ENCODE measurements around the gene FIBP. TPM values are rescaled to one million over a fixed set of nuclear protein-coding genes. Genes with fewer than 3 reads are reported as not detected.
A peak's percentile ranks its signal among the peaks of the same experiment; 100 is the strongest.

The FIBP gene
- total RNA-seq, 1 donor from 2014 or later, result 144 TPM

DNA sequence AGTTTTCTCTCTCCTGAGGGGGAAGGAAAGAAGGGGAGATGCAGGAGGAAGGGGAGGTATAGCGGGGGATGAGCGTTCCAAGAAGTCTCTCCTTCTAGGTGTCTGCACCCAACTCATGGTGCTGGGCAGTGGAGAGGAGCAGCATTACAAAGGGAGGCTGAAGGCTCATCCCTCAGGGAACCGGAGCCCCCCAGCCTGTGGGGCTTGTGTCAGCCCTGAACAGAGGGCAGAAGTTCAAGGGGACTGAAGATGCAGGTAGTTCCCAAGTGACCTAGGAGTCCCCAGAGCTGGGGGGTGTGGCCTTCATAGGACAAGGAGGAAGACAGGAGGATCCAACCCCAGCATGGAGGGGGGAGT is 28.8 kb upstream of the FIBP start:
- DNase-seq (ENCODE audit: low read depth), result no peak
- H3K27me3 ChIP-seq (ENCODE audit: control insufficient read depth, insufficient read depth, low read length), result no peaks in the 10 kb centered on the region
- H3K4me3 ChIP-seq (ENCODE audit: low read depth, low read length), result no peak overlapping the region
- H3K36me3 ChIP-seq (ENCODE audit: control insufficient read depth, insufficient read depth, low read length), result no peaks in the 10 kb centered on the region
- TF ChIP-seq, protein P1, sequence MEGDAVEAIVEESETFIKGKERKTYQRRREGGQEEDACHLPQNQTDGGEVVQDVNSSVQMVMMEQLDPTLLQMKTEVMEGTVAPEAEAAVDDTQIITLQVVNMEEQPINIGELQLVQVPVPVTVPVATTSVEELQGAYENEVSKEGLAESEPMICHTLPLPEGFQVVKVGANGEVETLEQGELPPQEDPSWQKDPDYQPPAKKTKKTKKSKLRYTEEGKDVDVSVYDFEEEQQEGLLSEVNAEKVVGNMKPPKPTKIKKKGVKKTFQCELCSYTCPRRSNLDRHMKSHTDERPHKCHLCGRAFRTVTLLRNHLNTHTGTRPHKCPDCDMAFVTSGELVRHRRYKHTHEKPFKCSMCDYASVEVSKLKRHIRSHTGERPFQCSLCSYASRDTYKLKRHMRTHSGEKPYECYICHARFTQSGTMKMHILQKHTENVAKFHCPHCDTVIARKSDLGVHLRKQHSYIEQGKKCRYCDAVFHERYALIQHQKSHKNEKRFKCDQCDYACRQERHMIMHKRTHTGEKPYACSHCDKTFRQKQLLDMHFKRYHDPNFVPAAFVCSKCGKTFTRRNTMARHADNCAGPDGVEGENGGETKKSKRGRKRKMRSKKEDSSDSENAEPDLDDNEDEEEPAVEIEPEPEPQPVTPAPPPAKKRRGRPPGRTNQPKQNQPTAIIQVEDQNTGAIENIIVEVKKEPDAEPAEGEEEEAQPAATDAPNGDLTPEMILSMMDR (IDR thresholded peaks at IDR 0.05; ENCODE audit: insufficient read depth, low read length, poor library complexity, severe bottlenecking), result no peak

- no peak for DNase-seq (ENCODE audit: low read depth)
- Histone ChIP-seq H3K36me3 (ENCODE audit: control insufficient read depth, insufficient read depth, low read length) (no peaks in the 10 kb centered on the region), H3K27me3 (ENCODE audit: control insufficient read depth, insufficient read depth, low read length) (no peaks in the 10 kb centered on the region), H3K4me3 (ENCODE audit: low read depth, low read length) (no peak overlapping the region)
- TF ChIP-seq, protein P1 (IDR thresholded peaks at IDR 0.05; ENCODE audit: insufficient read depth, low read length, poor library complexity, severe bottlenecking), result no peak
These were observed 28.1 kb upstream of the FIBP start for GRCh38 chr11:65916391-65916790.

GRCh38 chr11:65915821-65916251 is 27.6 kb upstream of the FIBP start:
- H3K36me3 ChIP-seq (ENCODE audit: control insufficient read depth, insufficient read depth, low read length), result no peaks in the 10 kb centered on the region
- TF ChIP-seq, protein P1 (IDR thresholded peaks at IDR 0.05; ENCODE audit: insufficient read depth, low read length, poor library complexity, severe bottlenecking), result no peak
- no peak overlapping the region for H3K4me3 ChIP-seq (ENCODE audit: low read depth, low read length)
- peak; percentile 93 for DNase-seq (ENCODE audit: low read depth)
- H3K27me3 ChIP-seq (ENCODE audit: control insufficient read depth, insufficient read depth, low read length), result no peaks in the 10 kb centered on the region

- DNase-seq (ENCODE audit: low read depth), result no peak
- TF ChIP-seq, protein P1 (IDR thresholded peaks at IDR 0.05; ENCODE audit: insufficient read depth, low read length, poor library complexity, severe bottlenecking), result no peak
- H3K4me3 ChIP-seq (ENCODE audit: low read depth, low read length), result no peak overlapping the region
- no peaks in the 10 kb centered on the region for H3K27me3 ChIP-seq (ENCODE audit: control insufficient read depth, insufficient read depth, low read length)
- H3K36me3 ChIP-seq (ENCODE audit: control insufficient read depth, insufficient read depth, low read length), result no peaks in the 10 kb centered on the region
These were observed 27.0 kb upstream of the FIBP start for GRCh38 chr11:65915101-65915820.

- DNase-seq (ENCODE audit: low read depth), result no peak
- TF ChIP-seq, protein P1 (IDR thresholded peaks at IDR 0.05; ENCODE audit: insufficient read depth, low read length, poor library complexity, severe bottlenecking), result no peak
- Histone ChIP-seq H3K4me3 (ENCODE audit: low read depth, low read length) (no peak overlapping the region), H3K36me3 (ENCODE audit: control insufficient read depth, insufficient read depth, low read length) (no peaks in the 10 kb centered on the region), H3K27me3 (ENCODE audit: control insufficient read depth, insufficient read depth, low read length) (no peaks in the 10 kb centered on the region)
These were observed 24.6 kb upstream of the FIBP start for GRCh38 chr11:65912845-65913244.
